Brain pericyte (primary cell): ENCODE measurements around the gene MRPL41.
"Not testable (repeated sequence)": the region's sequence is repeated elsewhere in the genome, so short reads cannot be mapped to it uniquely, and the experiment has no call there.

Source experiments
- DNase-seq: peaks from one replicate; pipeline ENCODE4 v3.0.0-alpha.2; 2012; ENCODE audit warnings: low read depth, low spot score

MRPL41 gene

GRCh38 chr9:137552022-137552768, 516 bp downstream of the MRPL41 start:
- DNase-seq: no peak

GRCh38 chr9:137553654-137554053, 2.0 kb downstream of the MRPL41 start:
- not testable (repeated sequence) for DNase-seq

- DNase-seq: no peak
Observed at GRCh38 chr9:137554349-137554748, 2.7 kb downstream of the MRPL41 start.

GRCh38 chr9:137555179-137555578, 3.5 kb downstream of the MRPL41 start:
- no peak for DNase-seq

- DNase-seq: no peak
Observed at GRCh38 chr9:137556069-137556838, 4.6 kb downstream of the MRPL41 start.

- DNase-seq: no peak
Observed at GRCh38 chr9:137558127-137558526, 6.4 kb downstream of the MRPL41 start.

- no peak for DNase-seq
Observed at GRCh38 chr9:137564134-137564533, 12.5 kb downstream of the MRPL41 start.

- DNase-seq: no peak
Observed at GRCh38 chr9:137564817-137565411, 13.2 kb downstream of the MRPL41 start.

GRCh38 chr9:137568445-137568844, 16.8 kb downstream of the MRPL41 start:
- DNase-seq: not testable (repeated sequence)

- DNase-seq: no peak
Observed at GRCh38 chr9:137569609-137570203, 18.0 kb downstream of the MRPL41 start.

- DNase-seq: no peak
Observed at GRCh38 chr9:137570566-137570965, 18.9 kb downstream of the MRPL41 start.

- no peak for DNase-seq
Observed at GRCh38 chr9:137574192-137574591, 22.5 kb downstream of the MRPL41 start.

- DNase-seq: no peak
Observed at GRCh38 chr9:137575364-137575715, 23.7 kb downstream of the MRPL41 start.

- no peak for DNase-seq
Observed at GRCh38 chr9:137575716-137576411, 24.2 kb downstream of the MRPL41 start.

GRCh38 chr9:137578518-137579258, 27.0 kb downstream of the MRPL41 start, which contains the start of gene DPH7:
TSS of gene DPH7 (minus strand) at chr9:137578925. CDS start at chr9:137578777, 148 bp downstream.
- peak; percentile 49 for DNase-seq

- DNase-seq: no peak
Observed at GRCh38 chr9:137579259-137579604, 27.6 kb downstream of the MRPL41 start.

GRCh38 chr9:137580209-137580953, 28.7 kb downstream of the MRPL41 start:
- DNase-seq: no peak

- no peak for DNase-seq
Observed at GRCh38 chr9:137580954-137581322, 29.3 kb downstream of the MRPL41 start.

- DNase-seq: no peak
Observed at GRCh38 chr9:137581361-137582285, 29.9 kb downstream of the MRPL41 start.
